ENCODE measurements around the gene DIO3.

DNA sequence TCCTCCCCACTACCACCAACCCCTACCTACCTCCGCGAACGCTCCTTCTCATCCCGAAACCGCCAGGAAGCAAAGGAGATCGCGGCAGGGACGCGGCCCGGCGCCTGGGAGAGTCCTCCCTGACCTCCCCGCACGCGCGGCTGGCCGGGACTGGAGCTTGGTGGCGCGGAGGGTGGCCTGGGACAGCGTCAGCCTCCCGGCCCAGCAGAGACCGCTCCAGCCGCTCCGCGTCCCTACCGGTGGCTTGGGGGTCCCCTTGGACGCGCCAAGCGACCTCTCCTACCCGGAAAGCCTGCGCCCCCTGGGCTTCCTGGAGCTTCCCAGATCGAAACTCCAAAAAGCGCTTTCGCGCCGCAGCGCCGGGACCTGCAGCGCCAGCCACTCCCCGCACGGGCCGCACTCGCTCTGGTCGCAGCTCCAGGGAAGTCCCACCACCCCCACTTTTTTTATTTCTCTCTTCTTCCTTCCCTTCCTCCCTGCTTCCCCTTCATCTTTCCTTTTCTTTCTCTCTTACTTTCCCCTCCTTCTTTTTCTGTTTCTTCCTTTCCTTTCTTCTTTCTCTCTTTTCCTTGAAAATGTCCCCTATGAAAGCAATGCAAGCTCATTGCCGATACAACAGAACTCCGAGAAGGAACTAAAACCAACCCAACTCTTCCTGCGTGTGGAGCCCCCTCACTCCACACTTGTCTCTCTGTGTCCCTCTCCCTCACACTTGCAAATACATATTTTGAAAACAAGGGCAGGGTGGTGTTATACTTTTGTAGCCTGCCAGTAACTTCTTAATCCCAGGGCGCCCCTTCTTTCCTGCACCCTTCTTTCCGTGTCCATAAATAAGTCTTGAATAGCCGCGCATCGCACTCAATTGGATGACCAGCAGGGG lies 3.8 kb downstream of the DIO3 start:
- TF ChIP-seq POLR2AphosphoS5 (IDR thresholded peaks at IDR 0.05; ENCODE audit: low read depth, low read length) (no peak), REST (IDR thresholded peaks at IDR 0.05; ENCODE audit: insufficient read depth in 1 of 2, low read depth in 2 of 2, low read length in 2 of 2) (no peak), TAF1 (IDR thresholded peaks at IDR 0.05; ENCODE audit: borderline replicate concordance, insufficient read depth, low read length) (no peak), SIN3A (IDR thresholded peaks at IDR 0.05; ENCODE audit: borderline replicate concordance, insufficient read depth, low read length) (no peak), FOXP2 (optimal IDR thresholded peaks at IDR 0.05; ENCODE audit: borderline replicate concordance, extremely low read depth, extremely low read length, insufficient read depth) (no peak)

Measured in PFSK-1 (cell line).